RWPE1 (cell line): ENCODE measurements around the gene SH2D3C.

Experiments
- CTCF ChIA-PET: fragments of 350-600 bp; sonication (Branson Sonifier 250); formaldehyde crosslinking; extraction: SDS; loops from one replicate; lab custom pipeline; 2021; lab: Yijun Ruan, JAX
- POLR2A ChIA-PET: fragments of 400-600 bp; formaldehyde crosslinking; extraction: SDS; loops from one replicate; lab custom pipeline; 2020; ENCODE audit warnings: antibody characterized with exemption; ENCODE audit not compliant: low non-redundant PET; lab: Yijun Ruan, JAX
- DNase-seq: peaks from one replicate; pipeline ENCODE4 v3.0.0; 2012; ENCODE audit warnings: low spot score
- H3K27ac ChIP-seq: fragments of 450-650 bp; 2 replicates; pipeline ENCODE4 v1.5.1; 2017
- CTCF ChIP-seq: fragments of 450-650 bp; conservative IDR thresholded peaks from 2 replicates; pipeline ENCODE4 v1.5.1; 2017; ENCODE audit warnings: low read depth, mild to moderate bottlenecking

SH2D3C gene

DNA sequence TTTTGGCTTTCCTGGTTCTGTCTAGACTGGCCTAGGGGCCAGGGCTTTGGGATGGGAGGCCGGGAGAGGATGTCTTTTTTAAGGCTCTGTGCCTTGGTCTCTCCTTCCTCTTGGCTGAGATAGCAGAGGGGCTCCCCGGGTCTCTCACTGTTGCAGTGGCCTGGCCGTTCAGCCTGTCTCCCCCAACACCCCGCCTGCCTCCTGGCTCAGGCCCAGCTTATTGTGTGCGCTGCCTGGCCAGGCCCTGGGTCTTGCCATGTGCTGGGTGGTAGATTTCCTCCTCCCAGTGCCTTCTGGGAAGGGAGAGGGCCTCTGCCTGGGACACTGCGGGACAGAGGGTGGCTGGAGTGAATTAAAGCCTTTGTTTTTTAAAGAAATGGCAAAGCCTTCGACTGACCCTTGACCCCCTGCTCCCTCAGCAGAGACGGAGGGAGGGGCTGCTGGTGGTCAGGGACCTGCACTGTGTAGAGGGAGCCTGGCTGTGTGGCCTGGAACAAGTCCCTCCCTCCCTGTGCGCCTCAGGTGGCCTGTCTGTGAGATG is 35.3 kb upstream of the SH2D3C start:
- no peak for TF ChIP-seq CTCF
- POLR2A ChIA-PET = interaction anchor here (0.6 kb wide), 1 partner anchor 21 kb away, joined by 9 read pairs; no protein-coding TSS in a partner anchor

GRCh38 chr9:127812936-127813675 is 34.6 kb upstream of the SH2D3C start:
- ChIA-PET CTCF (interaction anchor here (0.6 to 0.8 kb wide), 2 partner anchors 344 to 852 kb away, joined by 3 read pairs; no protein-coding TSS in a partner anchor), POLR2A (interaction anchor here (0.6 to 1.1 kb wide), 2 partner anchors 10 to 20 kb away, joined by 4 to 9 read pairs; partner anchors contain the start of gene FPGS)
- no peak for DNase-seq
- peak overlapping the region; percentile 68 for H3K27ac ChIP-seq
- TF ChIP-seq CTCF = no peak

More for the DNA sequence above, 35.3 kb upstream of the SH2D3C start:
- CTCF ChIA-PET = no interaction called here
- DNase-seq = no peak
- peak overlapping the region; percentile 68 for H3K27ac ChIP-seq

GRCh38 chr9:127812011-127812410 is 33.5 kb upstream of the SH2D3C start:
- ChIA-PET POLR2A (interaction anchor here (0.5 to 1.1 kb wide), 3 partner anchors 9 to 70 kb away, joined by 3 to 7 read pairs (median 4); partner anchors contain the start of gene FPGS), CTCF (no interaction called here)
- peak overlapping the region; percentile 68 for H3K27ac ChIP-seq
- DNase-seq = no peak
- no peak for TF ChIP-seq CTCF

- ChIA-PET CTCF (interaction anchor here (0.6 kb wide), 2 partner anchors 21 to 145 kb away, joined by 3 to 4 read pairs; no protein-coding TSS in a partner anchor), POLR2A (interaction anchor here (0.6 kb wide), 1 partner anchor 92 kb away, joined by 6 read pairs; no protein-coding TSS in a partner anchor)
- no peak for TF ChIP-seq CTCF
- peak overlapping the region; percentile 68 for H3K27ac ChIP-seq
- no peak for DNase-seq
Observed at GRCh38 chr9:127810378-127811187, 32.1 kb upstream of the SH2D3C start.

DNA sequence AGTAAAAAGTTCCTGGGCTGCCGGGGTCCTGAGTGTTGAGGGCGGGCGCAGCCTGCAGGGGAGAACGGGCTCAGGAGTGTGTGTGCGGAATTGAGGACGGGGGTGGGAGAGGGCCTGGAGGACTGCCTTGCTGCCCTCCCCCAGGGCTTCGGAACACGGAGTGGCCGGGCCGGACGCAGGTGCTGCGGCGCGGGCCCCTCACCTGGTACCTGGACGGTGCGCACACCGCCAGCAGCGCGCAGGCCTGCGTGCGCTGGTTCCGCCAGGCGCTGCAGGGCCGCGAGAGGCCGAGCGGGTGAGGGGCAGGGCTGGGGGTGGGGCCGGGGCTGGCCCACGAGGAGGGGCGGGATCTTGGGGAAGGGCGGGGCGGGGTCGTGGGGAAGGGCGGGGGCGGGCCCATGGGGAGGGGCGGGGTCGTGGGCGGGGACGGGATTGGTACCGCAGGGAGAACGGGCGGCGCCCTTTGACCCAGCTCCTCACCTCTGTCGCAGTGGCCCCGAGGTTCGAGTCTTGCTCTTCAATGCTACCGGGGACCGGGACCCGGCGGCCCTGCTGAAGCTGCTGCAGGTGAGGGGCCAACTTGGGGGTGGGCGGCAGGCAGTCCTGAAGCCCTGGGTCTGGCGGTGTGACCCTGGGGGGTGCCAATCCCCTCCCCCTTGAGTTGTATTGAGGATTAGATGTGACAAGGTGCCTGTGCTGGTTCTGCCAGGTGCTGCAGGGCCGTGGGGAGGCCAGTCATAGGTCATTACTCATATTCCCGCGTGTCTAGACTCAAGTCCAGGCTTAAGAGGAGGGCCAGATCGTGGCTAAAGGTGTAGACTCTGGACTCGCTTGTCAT is 31.3 kb upstream of the SH2D3C start:
- POLR2A ChIA-PET = no interaction called here
- CTCF ChIA-PET = no interaction called here
- H3K27ac ChIP-seq = peak overlapping the region; percentile 68
- peak; percentile 75 for DNase-seq
- no peak for TF ChIP-seq CTCF
